Measurements from ENCODE around the gene MRPL38.
"Not testable (repeated sequence)": the region's sequence is repeated elsewhere in the genome, so short reads cannot be mapped to it uniquely, and the experiment has no call there.

Gene MRPL38

GRCh38 chr17:75889454-75889853 is 15.2 kb downstream of the MRPL38 start:
- DNase-seq (ENCODE audit: low spot score) = no peak
- in situ Hi-C loops (cut with MboI; ENCODE audit: low pct_unique_long_range_greater_than_20kb, low sequenced_read_pairs, unreplicated experiment) = no loop called here
- no peak for TF ChIP-seq CTCF (IDR thresholded peaks at IDR 0.05; ENCODE audit: extremely low read depth, insufficient read depth, missing control alignments)

GRCh38 chr17:75888484-75888883 is 16.2 kb downstream of the MRPL38 start:
- in situ Hi-C loops (cut with MboI; ENCODE audit: low pct_unique_long_range_greater_than_20kb, low sequenced_read_pairs, unreplicated experiment) = no loop called here
- no peak for TF ChIP-seq CTCF (IDR thresholded peaks at IDR 0.05; ENCODE audit: extremely low read depth, insufficient read depth, missing control alignments)
- no peak for DNase-seq (ENCODE audit: low spot score)

GRCh38 chr17:75885860-75886259 is 18.8 kb downstream of the MRPL38 start:
- DNase-seq (ENCODE audit: low spot score); in situ Hi-C loops (cut with MboI; ENCODE audit: low pct_unique_long_range_greater_than_20kb, low sequenced_read_pairs, unreplicated experiment): not testable (repeated sequence)

GRCh38 chr17:75885431-75885830 is 19.3 kb downstream of the MRPL38 start:
- DNase-seq (ENCODE audit: low spot score) = no peak
- TF ChIP-seq CTCF (IDR thresholded peaks at IDR 0.05; ENCODE audit: extremely low read depth, insufficient read depth, missing control alignments) = no peak
- in situ Hi-C loops (cut with MboI; ENCODE audit: low pct_unique_long_range_greater_than_20kb, low sequenced_read_pairs, unreplicated experiment) = no loop called here

GRCh38 chr17:75881678-75882454 is 22.8 kb downstream of the MRPL38 start:
- TF ChIP-seq CTCF (IDR thresholded peaks at IDR 0.05; ENCODE audit: extremely low read depth, insufficient read depth, missing control alignments) = no peak
- in situ Hi-C loops (cut with MboI; ENCODE audit: low pct_unique_long_range_greater_than_20kb, low sequenced_read_pairs, unreplicated experiment) = no loop called here

GRCh38 chr17:75880266-75880665 is 24.4 kb downstream of the MRPL38 start:
- no peak for DNase-seq (ENCODE audit: low spot score)
- in situ Hi-C loops (cut with MboI; ENCODE audit: low pct_unique_long_range_greater_than_20kb, low sequenced_read_pairs, unreplicated experiment) = no loop called here
- TF ChIP-seq CTCF (IDR thresholded peaks at IDR 0.05; ENCODE audit: extremely low read depth, insufficient read depth, missing control alignments) = no peak

More at GRCh38 chr17:75881678-75882454, 22.8 kb downstream of the MRPL38 start:
- no peak for DNase-seq (ENCODE audit: low spot score)

- peak; percentile 8 for TF ChIP-seq CTCF (IDR thresholded peaks at IDR 0.05; ENCODE audit: extremely low read depth, insufficient read depth, missing control alignments)
- in situ Hi-C loops (cut with MboI; ENCODE audit: low pct_unique_long_range_greater_than_20kb, low sequenced_read_pairs, unreplicated experiment) = no loop called here
- no peak for DNase-seq (ENCODE audit: low spot score)
These were observed 26.3 kb downstream of the MRPL38 start, which contains the start of gene TRIM47 for GRCh38 chr17:75878174-75878998. Gene TRIM47, minus strand, starts transcription at chr17:75878581. Its CDS starts 33 bp downstream, at chr17:75878548.

Measured in GM13977 (cell line).